Erythroblast (primary cell): ENCODE results near the gene FAM98A.

Experiments
- GATA1 ChIP-seq: IDR thresholded peaks from 2 replicates; pipeline ENCODE4 v1.6.1; 2011; ENCODE audit warnings: low read depth, mild to moderate bottlenecking, control low read depth, low read length, moderate library complexity
- POLR2A ChIP-seq: IDR thresholded peaks from 2 replicates; pipeline ENCODE4 v1.6.1; 2011; ENCODE audit warnings: mild to moderate bottlenecking, low read length

GRCh38 chr2:33599943-33600192 lies 769 bp upstream of the FAM98A start:
- TF ChIP-seq POLR2A (no peak), GATA1 (no peak)
